ENCODE data around the gene RINT1.
"Not testable (repeated sequence)": the region's sequence is repeated elsewhere in the genome, so short reads cannot be mapped to it uniquely, and the experiment has no call there.

RINT1 gene

DNA sequence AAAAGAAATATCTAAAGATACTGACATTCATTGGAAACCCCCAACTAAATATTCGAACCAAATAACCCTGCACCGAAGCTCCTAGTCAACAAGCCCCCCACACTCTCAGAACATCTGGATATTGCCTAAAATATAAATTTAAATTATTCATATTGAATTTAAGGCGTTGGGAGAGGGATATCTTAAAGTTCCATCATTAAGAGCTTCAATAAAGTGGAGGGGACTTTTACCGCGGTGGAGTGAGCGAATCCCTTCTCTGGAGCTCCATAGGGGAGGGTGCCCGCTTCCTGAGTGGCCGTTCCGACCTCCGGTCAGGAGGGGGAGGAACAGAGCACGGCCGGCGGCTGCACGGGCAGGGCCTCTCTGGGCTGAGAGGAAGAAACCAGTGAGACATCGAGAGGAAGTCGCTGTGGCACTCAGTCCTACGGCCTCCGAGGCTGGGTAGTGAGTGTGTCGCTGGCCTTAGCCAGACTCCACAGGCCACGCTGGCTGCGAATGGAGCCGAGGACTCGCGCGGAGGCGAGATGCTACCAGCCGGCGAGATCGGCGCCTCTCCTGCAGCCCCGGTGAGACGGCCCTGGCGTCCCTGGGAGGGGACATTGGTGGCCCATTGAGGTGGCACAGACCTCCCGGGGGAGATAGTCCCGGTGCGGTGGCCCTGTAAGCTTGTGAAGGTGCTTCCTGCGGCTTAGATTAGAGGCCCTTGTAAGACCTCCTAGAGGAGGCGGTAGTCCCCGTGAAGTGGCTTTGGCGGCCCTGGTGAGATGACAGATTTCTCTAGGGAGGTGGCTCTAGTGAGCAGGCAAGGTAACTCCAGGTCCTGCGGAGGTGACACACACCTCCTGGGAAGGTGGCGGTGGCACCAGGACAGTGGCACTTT is at the start of gene RINT1:
TSS of gene RINT1 (plus strand) at position 410 of the 880 bp plus-strand sequence. CDS start at position 525, 115 bp downstream.
- H3K4me3 ChIP-seq (ENCODE audit: low read depth, low read length): peak within 1 kb of the TSS; percentile 89

DNA sequence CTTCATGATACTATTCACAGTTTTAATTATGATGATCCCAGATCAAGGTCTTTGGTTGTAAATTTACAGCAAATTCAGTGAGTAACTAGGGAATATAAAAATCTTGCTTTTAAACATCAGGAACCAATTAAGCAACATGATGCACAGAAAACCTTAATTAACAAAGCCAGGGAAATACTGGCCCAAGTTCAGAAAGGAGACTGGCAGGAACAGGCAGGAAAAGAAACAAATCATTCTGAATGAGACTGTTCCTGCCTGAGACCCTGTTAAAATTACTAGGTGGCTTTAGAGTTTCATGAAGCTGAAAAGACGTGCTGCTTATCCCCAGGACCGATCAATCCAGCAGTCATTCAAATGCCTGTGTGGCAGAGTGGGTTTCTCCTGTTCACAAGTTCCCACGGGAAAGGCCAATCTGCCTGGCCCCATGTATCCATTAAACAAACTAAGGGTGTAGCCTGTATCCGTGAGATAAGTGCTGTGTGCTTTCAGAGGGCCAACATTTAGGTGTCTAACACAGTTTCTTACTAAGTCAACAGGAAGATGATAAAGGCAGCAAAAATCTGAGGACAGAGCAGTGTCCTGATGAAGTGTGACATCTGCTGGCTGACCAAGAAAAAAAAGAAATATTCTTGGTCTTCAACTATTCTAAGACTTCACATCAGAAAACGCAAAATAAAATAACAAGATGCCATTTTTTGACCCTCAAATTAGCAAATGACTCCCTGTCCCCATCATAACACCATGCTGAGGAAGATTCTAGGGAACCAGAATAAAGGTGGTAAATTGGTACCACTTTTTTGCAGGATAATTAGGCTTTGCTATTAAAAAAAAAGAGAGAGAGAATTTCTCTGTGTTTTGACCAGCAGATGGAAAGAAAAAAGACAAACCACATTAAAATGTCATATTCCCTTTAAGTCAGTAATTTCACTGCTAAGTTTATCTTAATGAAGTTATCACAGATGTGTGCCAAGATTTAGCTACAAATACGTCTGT is 44.1 kb upstream of the RINT1 start:
- H3K4me3 ChIP-seq (ENCODE audit: low read depth, low read length): no peak overlapping the region

DNA sequence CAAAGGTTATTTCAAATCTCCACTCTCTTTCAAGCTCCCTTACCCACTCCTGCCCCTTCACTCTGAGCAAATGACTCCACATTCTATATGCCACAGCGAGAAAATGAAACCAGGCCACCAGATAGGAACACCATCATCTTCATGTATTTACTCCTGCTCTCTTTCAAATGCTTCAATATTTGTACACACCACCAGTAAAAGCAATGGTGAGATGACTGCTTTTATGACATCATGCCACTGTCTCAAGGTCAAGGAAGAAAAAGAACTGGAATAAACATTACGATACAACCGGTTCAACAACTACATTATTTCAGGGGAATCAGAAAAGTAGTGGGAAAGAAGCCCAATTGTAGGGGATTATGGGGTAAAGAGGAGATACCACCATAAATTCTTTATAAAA is 42.6 kb upstream of the RINT1 start:
- no peak overlapping the region for H3K4me3 ChIP-seq (ENCODE audit: low read depth, low read length)

DNA sequence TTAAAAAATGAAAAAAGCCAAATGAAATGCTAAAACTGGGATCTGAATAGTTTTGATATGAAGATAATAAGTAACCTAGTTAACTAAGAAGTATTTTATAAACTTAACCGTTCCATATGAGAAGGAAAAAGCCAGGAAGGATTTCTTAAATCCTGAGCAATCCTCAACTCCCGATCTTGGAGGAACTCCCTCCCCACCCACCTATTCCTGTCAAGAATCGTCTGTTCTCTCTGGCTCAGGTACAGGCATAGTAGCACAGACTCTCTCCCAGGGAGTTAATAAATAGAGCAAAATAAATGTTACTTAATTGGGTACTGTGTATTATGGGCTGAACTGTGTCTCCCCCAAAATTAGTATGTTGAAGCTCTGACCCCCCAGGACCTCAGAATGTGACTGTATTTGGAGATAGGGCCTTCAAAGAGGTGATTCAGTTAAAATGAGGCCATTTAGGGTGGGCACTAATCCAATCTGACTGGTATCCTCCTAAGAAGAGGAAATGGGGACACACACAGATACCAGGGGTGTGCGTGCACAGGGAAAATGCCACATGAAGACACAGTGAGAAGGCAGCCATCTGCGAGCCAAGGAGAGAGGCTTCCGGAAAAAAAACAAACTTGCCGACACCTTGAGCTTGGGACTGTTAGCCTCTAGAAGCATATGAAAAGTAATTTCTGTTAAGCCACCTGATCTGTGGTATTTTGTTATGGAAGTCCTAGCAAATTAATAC is 38.6 kb upstream of the RINT1 start:
- no peak overlapping the region for H3K4me3 ChIP-seq (ENCODE audit: low read depth, low read length)

- no peak overlapping the region for H3K4me3 ChIP-seq (ENCODE audit: low read depth, low read length)
Observed at GRCh38 chr7:105493923-105494315, 38.1 kb upstream of the RINT1 start.

GRCh38 chr7:105496521-105496920 is 35.5 kb upstream of the RINT1 start:
- no peak overlapping the region for H3K4me3 ChIP-seq (ENCODE audit: low read depth, low read length)

GRCh38 chr7:105497016-105497415 is 35.0 kb upstream of the RINT1 start:
- no peak overlapping the region for H3K4me3 ChIP-seq (ENCODE audit: low read depth, low read length)

DNA sequence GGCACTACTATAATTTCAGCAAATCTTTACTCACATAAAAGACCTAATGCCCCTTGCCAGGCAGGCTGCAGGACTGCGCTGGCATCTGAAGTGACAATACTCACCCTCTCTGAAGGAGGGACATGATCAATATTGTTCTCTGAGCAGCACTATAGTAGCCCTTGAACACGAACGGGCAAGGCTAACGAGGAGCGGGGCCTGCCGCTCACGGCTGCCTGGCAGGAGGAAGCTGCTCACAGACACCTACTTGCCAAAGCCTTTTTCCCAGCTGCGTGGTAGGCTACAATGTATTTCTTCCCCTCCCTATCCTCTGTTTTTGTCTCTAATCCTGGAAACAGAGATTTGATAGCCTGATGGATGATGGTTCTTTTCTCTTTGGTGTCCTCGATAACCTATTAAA is 29.8 kb upstream of the RINT1 start:
- no peak overlapping the region for H3K4me3 ChIP-seq (ENCODE audit: low read depth, low read length)

GRCh38 chr7:105512415-105512814 is 19.6 kb upstream of the RINT1 start:
- no peak overlapping the region for H3K4me3 ChIP-seq (ENCODE audit: low read depth, low read length)

DNA sequence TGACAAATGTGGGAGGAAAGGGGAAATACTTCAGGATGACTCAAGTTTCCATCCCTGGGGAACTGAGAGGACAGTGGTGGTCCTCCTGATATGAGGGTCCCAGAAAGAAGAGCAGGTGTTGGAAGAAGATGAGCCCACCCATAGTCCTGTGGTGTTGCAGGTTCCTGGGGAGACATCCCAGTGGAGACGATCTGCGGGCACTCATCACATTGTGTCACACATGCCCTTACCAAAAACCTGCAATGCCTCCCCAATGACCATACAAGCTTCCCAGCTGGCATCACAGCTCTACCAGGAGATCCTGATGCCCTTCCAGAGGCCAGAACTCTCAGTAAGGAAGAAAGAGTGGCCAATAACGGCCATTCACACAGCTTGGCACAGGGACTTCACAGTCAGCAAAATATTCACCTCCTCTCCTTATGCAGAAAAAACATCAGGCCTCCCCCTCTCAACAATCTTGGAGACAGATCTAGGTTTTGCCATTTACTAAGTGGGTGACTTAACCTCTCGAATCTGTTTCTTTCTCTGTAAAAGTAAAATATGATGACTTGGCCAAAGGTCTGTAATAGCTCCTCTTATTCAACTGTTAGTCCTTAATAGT is 19.0 kb upstream of the RINT1 start:
- H3K4me3 ChIP-seq (ENCODE audit: low read depth, low read length): no peak overlapping the region

DNA sequence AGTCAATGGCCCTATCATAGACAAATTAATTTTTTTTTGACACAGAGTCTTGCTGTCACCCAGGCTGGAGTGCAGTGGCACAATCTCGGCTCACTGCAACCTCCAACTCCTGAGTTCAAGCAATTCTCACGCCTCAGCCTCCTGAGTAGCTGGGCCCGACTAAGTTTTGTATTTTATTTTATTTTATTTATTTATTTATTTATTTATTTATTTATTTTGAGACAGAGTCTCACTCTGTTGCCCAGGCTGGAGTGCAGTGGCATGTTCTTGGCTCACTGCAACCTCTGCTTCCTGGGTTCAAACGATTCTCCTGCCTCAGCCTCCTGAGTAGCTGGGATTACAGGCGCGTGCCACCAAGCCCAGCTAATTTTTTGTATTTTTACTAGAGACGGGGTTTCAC is 16.4 kb upstream of the RINT1 start:
- not testable (repeated sequence) for H3K4me3 ChIP-seq (ENCODE audit: low read depth, low read length)

GRCh38 chr7:105519353-105519752 is 12.6 kb upstream of the RINT1 start:
- H3K4me3 ChIP-seq (ENCODE audit: low read depth, low read length): no peak overlapping the region

GRCh38 chr7:105520620-105521019 is 11.4 kb upstream of the RINT1 start:
- peak overlapping the region; percentile 57 for H3K4me3 ChIP-seq (ENCODE audit: low read depth, low read length)

GRCh38 chr7:105521027-105521716 is 10.8 kb upstream of the RINT1 start:
- peak overlapping the region; percentile 57 for H3K4me3 ChIP-seq (ENCODE audit: low read depth, low read length)

DNA sequence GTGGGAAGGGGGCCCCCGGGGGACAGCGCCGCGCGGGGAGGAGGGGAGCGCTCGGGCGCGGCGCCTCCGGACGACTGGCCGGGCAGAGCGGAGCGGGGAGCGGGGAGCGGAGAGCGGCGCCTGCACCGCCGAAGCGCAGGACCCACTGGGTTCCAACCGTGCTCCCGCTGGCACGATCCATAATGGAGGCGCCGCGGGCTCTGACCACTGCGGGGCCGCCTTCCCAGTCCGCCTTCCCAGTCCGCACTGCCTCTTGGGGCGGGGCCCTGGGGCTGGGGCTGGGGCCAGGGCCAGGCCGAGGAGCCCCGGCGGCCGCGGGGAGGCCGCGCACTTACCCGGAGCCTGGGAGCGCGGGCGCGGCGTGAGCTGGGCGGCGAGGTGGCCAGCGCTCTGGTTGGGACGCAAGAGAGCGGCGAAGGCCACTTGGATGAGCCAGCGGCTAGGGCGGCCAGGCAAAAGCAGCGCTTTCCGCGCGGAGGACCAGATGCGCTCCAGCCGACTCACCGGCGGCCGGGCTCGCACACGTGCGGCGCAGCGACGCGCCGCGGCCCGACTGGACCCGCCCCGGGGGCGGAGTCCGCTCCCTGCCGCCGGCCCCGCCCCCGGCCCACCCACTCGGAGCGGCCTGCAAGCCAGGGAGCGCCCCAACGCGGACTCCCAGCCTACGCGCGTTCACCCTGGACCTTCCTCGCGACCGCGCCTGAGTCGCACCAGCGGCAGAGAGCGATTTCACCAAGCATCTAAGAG is 10.1 kb upstream of the RINT1 start, which contains the start of gene PUS7:
TSS of gene PUS7 (minus strand) at position 555 of the 747 bp plus-strand sequence. CDS start 13,759 bp downstream, outside the sequence.
- H3K4me3 ChIP-seq (ENCODE audit: low read depth, low read length): peak within 1 kb of the TSS; percentile 57

GRCh38 chr7:105524423-105524822 is 7.6 kb upstream of the RINT1 start:
- not testable (repeated sequence) for H3K4me3 ChIP-seq (ENCODE audit: low read depth, low read length)

GRCh38 chr7:105524840-105525239 is 7.2 kb upstream of the RINT1 start:
- no peak overlapping the region for H3K4me3 ChIP-seq (ENCODE audit: low read depth, low read length)

- H3K4me3 ChIP-seq (ENCODE audit: low read depth, low read length): not testable (repeated sequence)
Observed at GRCh38 chr7:105527737-105528136, 4.3 kb upstream of the RINT1 start.

DNA sequence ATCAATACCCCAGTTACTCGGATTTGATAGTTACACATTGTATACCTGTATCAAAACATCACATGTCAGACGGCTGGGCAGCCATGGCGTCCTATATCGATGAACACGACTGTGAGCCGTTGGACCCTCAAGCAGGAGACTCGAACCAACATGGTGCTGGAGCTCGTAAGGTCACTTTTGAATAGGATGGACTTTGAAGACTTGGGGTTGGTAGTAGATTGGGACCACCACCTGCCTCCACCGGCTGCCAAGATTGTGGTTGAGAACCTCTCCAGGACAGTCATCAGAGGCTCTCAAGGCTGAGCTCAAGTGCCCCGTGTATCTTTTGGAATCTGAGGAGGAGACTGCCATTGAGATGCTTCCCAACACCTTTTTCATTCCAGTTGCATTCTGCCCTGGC is 1.9 kb upstream of the RINT1 start:
- no peak overlapping the region for H3K4me3 ChIP-seq (ENCODE audit: low read depth, low read length)
